Smooth muscle cell (in vitro differentiated cells): ENCODE measurements around the gene TFF3. TPM values are rescaled to one million over a fixed set of nuclear protein-coding genes. Genes with fewer than 3 reads are reported as not detected.

Experiments
- DNase-seq: peaks from one replicate; lab custom pipeline; 2025; ENCODE audit not compliant: unreplicated experiment; lab: John Stamatoyannopoulos, UW
- H2AFZ ChIP-seq: fragments of 200-600 bp; sonication (generic); 2 replicates; pipeline ENCODE4 v1.6.0; 2016; ENCODE audit warnings: antibody characterized with exemption, low read depth, mild to moderate bottlenecking
- H3F3A ChIP-seq: fragments of 200-600 bp; sonication (generic); 2 replicates; pipeline ENCODE4 v1.6.0; 2017; ENCODE audit warnings: antibody characterized with exemption, low read depth
- H3K27ac ChIP-seq: fragments of 200-600 bp; sonication (generic); 2 replicates; pipeline ENCODE4 v1.5.1; 2016; ENCODE audit warnings: low read depth, mild to moderate bottlenecking
- H3K27me3 ChIP-seq: fragments of 200-600 bp; sonication (generic); 2 replicates; pipeline ENCODE4 v1.6.1; 2016; ENCODE audit warnings: low read depth, mild to moderate bottlenecking
- H3K36me3 ChIP-seq: fragments of 200-600 bp; sonication (generic); 2 replicates; pipeline ENCODE4 v1.5.1; 2016; ENCODE audit warnings: low read depth
- H3K4me1 ChIP-seq: fragments of 200-600 bp; sonication (generic); 2 replicates; pipeline ENCODE4 v1.5.1; 2016; ENCODE audit warnings: low read depth
- H3K4me2 ChIP-seq: fragments of 200-600 bp; sonication (generic); 2 replicates; pipeline ENCODE4 v1.6.0; 2016; ENCODE audit warnings: mild to moderate bottlenecking
- H3K4me3 ChIP-seq: fragments of 200-600 bp; sonication (generic); 2 replicates; pipeline ENCODE4 v1.5.1; 2016; ENCODE audit warnings: mild to moderate bottlenecking
- H3K79me2 ChIP-seq: fragments of 200-600 bp; sonication (generic); 2 replicates; pipeline ENCODE4 v1.6.0; 2016; ENCODE audit warnings: low read depth, mild to moderate bottlenecking
- H3K9ac ChIP-seq: fragments of 200-600 bp; sonication (generic); 2 replicates; pipeline ENCODE4 v1.6.0; 2016; ENCODE audit warnings: low read depth
- H3K9me3 ChIP-seq: fragments of 200-600 bp; sonication (generic); replicated peaks from 2 replicates; pipeline ENCODE4 v1.5.1; 2016; ENCODE audit warnings: low read depth
- H4K20me1 ChIP-seq: fragments of 200-600 bp; sonication (generic); 2 replicates; pipeline ENCODE4 v1.6.0; 2016; ENCODE audit warnings: low read depth
- WGBS: methylation state at CpG from one replicate; pipeline ENCODE4 v1.1.7; 2016; ENCODE audit warnings: low lambda C conversion rate; 5-methylcytosine and 5-hydroxymethylcytosine counted together
- polyA plus RNA-seq: library from polyadenylated mRNA; unstranded; fragments of >200 nt; fragmentation: Nextera tagmentation; extraction: Ambion mirVana; gene quantifications from 2 replicates; pipeline ENCODE4 v1.2.1, GENCODE V29; 2016
- total RNA-seq: library from RNA; depleted of rRNA; stranded (reverse); fragments of >200 nt; gene quantifications from 2 replicates; pipeline ENCODE4 v1.2.3, GENCODE V29; 2014
- TF ChIP-seq, protein P1 (sequence below): fragments of 200-600 bp; sonication (generic); IDR thresholded peaks from 2 replicates; pipeline ENCODE4 v1.5.1; 2017; ENCODE audit warnings: borderline replicate concordance, mild to moderate bottlenecking, antibody characterized with exemption; ENCODE audit not compliant: insufficient read depth, poor library complexity, severe bottlenecking

TFF3 gene
- total and polyA plus RNA-seq, 2 experiments from 2014 or later, result 0.31 TPM; not detected in 1

DNA sequence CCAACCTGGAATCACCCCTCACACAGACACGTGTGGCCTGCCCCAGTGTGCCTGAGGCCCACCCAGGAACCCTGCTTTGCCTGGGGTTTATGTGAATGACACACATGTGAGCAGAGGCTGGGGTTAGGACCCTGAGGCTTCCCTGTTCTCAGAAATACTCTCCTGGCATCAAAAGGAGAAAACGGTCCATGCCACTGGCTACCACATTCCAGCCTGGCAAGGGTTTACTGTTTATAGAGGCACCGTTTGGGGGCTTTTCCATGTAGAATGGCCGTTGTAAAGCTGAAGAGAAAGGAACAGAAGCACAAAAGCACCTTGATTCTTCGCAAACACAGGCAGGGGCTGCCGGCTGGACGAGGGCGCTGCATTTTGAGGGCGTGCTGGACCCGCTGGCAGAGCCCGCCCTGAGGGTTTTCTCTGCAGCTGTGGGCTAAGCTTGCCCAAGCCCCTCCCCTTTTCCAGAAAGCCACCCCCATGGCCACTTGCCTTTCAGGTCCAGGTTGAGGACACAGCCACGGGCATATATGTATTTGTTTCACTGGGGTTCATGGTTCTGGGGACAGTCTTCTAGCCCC is 13.0 kb downstream of the TFF3 start:
- H3K9ac ChIP-seq, result no peak overlapping the region
- no peak overlapping the region for H3K27ac ChIP-seq
- H3K36me3 ChIP-seq, result no peaks in the 10 kb centered on the region
- H3K79me2 ChIP-seq, result no peaks in the 10 kb centered on the region
- H4K20me1 ChIP-seq, result no peaks in the 10 kb centered on the region
- no peaks in the 10 kb centered on the region for H3F3A ChIP-seq
- H2AFZ ChIP-seq, result no peak overlapping the region
- no peaks in the 10 kb centered on the region for H3K9me3 ChIP-seq
- DNase-seq, result no peak
- WGBS, result 90% methylated on average over 12 of the region's 12 CpGs
- peaks cover 2% of the 10 kb centered on the region for H3K27me3 ChIP-seq
- no peak overlapping the region for H3K4me3 ChIP-seq
- no peak overlapping the region for H3K4me2 ChIP-seq
- no peaks in the 10 kb centered on the region for H3K4me1 ChIP-seq
- TF ChIP-seq, protein P1, sequence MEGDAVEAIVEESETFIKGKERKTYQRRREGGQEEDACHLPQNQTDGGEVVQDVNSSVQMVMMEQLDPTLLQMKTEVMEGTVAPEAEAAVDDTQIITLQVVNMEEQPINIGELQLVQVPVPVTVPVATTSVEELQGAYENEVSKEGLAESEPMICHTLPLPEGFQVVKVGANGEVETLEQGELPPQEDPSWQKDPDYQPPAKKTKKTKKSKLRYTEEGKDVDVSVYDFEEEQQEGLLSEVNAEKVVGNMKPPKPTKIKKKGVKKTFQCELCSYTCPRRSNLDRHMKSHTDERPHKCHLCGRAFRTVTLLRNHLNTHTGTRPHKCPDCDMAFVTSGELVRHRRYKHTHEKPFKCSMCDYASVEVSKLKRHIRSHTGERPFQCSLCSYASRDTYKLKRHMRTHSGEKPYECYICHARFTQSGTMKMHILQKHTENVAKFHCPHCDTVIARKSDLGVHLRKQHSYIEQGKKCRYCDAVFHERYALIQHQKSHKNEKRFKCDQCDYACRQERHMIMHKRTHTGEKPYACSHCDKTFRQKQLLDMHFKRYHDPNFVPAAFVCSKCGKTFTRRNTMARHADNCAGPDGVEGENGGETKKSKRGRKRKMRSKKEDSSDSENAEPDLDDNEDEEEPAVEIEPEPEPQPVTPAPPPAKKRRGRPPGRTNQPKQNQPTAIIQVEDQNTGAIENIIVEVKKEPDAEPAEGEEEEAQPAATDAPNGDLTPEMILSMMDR, result no peak

DNA sequence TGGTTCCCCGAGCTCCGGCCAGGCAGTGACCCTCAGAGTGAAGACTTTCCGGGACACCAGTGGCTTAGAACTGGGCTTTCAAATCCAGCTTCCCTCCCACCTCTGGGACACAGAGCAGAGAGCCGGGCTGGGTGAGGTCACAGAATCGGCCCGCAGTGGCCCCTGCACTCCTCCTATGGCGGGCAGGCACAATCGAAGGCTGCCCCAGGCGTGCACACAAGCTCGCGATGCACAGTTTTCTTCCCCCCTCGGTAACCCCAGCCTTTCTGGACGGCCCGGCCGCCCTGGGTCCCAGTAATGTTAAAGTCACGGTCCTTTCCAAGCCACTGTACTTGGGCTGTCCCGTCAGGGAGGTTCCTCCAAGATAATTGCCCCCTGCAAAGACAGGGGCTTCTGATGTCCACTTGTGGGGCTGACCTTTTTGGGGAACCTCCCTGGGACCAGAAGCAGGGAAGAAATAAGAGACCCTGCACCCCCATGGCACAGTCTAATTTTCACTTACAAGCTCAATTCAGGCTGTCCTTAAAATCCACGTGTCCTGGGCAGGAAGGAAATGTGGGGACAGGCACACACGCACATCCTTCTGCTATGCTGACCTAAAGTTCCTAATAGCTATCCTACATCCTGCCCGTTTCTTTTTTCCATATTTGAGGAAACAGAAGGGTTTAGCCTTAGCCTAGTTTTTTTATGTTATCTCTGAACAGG is 13.7 kb downstream of the TFF3 start:
- no peak for DNase-seq
- TF ChIP-seq, protein P1, result no peak
- no peak overlapping the region for H2AFZ ChIP-seq
- WGBS, result 94% methylated on average over 20 of the region's 20 CpGs
- no peaks in the 10 kb centered on the region for H4K20me1 ChIP-seq
- H3K27ac ChIP-seq, result no peak overlapping the region
- no peaks in the 10 kb centered on the region for H3F3A ChIP-seq
- H3K9me3 ChIP-seq, result no peaks in the 10 kb centered on the region
- no peak overlapping the region for H3K4me3 ChIP-seq
- H3K4me1 ChIP-seq, result no peaks in the 10 kb centered on the region
- H3K4me2 ChIP-seq, result no peak overlapping the region
- H3K27me3 ChIP-seq, result peaks cover 3% of the 10 kb centered on the region
- no peaks in the 10 kb centered on the region for H3K36me3 ChIP-seq
- H3K9ac ChIP-seq, result no peak overlapping the region
- H3K79me2 ChIP-seq, result no peaks in the 10 kb centered on the region

DNA sequence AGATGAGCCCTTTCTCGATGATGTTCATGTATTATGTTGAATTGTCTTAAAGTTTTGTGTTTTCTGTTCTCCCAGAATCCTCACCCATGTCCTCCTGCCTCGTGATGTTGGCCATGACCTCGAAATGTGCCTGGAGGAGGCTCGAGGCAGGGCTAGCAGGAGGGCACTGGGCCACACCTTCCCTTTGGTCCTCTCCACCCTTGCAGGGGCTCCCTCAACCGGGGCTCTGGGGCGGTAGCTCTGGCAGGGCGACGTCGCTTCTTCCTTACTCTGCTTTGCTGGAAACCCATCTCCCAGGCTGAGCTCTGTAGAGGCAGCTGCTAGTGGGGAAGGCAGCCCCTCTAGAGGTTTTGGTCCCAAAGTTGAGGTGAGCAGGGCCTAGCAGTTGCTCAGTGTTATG is 14.3 kb downstream of the TFF3 start:
- TF ChIP-seq, protein P1, result no peak
- no peaks in the 10 kb centered on the region for H3K9me3 ChIP-seq
- H4K20me1 ChIP-seq, result no peaks in the 10 kb centered on the region
- no peak overlapping the region for H3K4me3 ChIP-seq
- no peaks in the 10 kb centered on the region for H3K79me2 ChIP-seq
- 92% methylated on average over 9 of the region's 9 CpGs for WGBS
- H3K27me3 ChIP-seq, result peaks cover 6% of the 10 kb centered on the region
- H3K9ac ChIP-seq, result no peak overlapping the region
- no peak overlapping the region for H3K27ac ChIP-seq
- H2AFZ ChIP-seq, result no peak overlapping the region
- H3K36me3 ChIP-seq, result no peaks in the 10 kb centered on the region
- no peak for DNase-seq
- no peaks in the 10 kb centered on the region for H3K4me1 ChIP-seq
- no peak overlapping the region for H3K4me2 ChIP-seq
- no peaks in the 10 kb centered on the region for H3F3A ChIP-seq
